Liver (tissue), 9 donors: ENCODE results near the gene AAK1. TPM values are rescaled to one million over a fixed set of nuclear protein-coding genes. Genes with fewer than 3 reads are reported as not detected.

Source experiments
- DNase-seq: peaks from one replicate; pipeline ENCODE4 v3.0.0-alpha.2; 2017; ENCODE audit warnings: low spot score
- H3K27ac ChIP-seq, 2 donors: one replicate each; pipeline ENCODE4 v1.7.0; 2013; ENCODE audit warnings: inconsistent platforms in 2 of 2, low read length in 2 of 2, control low read depth in 1 of 2, low read depth in 1 of 2, mild to moderate bottlenecking in 1 of 2
- H3K27me3 ChIP-seq, 4 donors: one replicate each; pipeline versions ENCODE4 v1.6.1 to v1.7.0; 2013; ENCODE audit warnings: low read length in 3 of 4, inconsistent platforms in 1 of 4, mild to moderate bottlenecking in 1 of 4, moderate library complexity in 1 of 4; ENCODE audit not compliant: control insufficient read depth in 4 of 4, insufficient read depth in 4 of 4
- H3K36me3 ChIP-seq, 4 donors: one replicate each; pipeline versions ENCODE4 v1.6.1 to v1.7.0; 2013; ENCODE audit warnings: low read length in 3 of 4, mild to moderate bottlenecking in 3 of 4, low read depth in 1 of 4, moderate library complexity in 1 of 4; ENCODE audit not compliant: control insufficient read depth in 4 of 4, insufficient read depth in 3 of 4
- H3K4me1 ChIP-seq, 4 donors: one replicate each; pipeline versions ENCODE4 v1.6.1 to v1.7.0; 2013; ENCODE audit warnings: low read length in 3 of 4, mild to moderate bottlenecking in 3 of 4, moderate library complexity in 1 of 4; ENCODE audit not compliant: control insufficient read depth in 4 of 4, insufficient read depth in 4 of 4
- H3K4me3 ChIP-seq, 3 donors: one replicate each; pipeline versions ENCODE4 v1.6.1 to v1.7.0; 2013; ENCODE audit warnings: low read length in 3 of 3, control low read depth in 1 of 3, low read depth in 1 of 3, mild to moderate bottlenecking in 1 of 3
- H3K9ac ChIP-seq, 2 donors: one replicate each; pipeline ENCODE4 v1.7.0; 2013; ENCODE audit warnings: low read length in 2 of 2, mild to moderate bottlenecking in 2 of 2, moderate library complexity in 2 of 2, control low read depth in 1 of 2, low read depth in 1 of 2
- H3K9me3 ChIP-seq, 4 donors: one replicate each; pipeline versions ENCODE4 v1.6.1 to v1.7.0; 2013; ENCODE audit warnings: low read length in 3 of 4; ENCODE audit not compliant: control insufficient read depth in 4 of 4
- ATF3 ChIP-seq: IDR thresholded peaks from 2 replicates; pipeline ENCODE4 v1.6.1; 2016; ENCODE audit warnings: antibody characterized with exemption
- FOXA1 ChIP-seq: IDR thresholded peaks from 2 replicates; pipeline ENCODE4 v1.6.1; 2016; ENCODE audit warnings: antibody characterized with exemption
- FOXA2 ChIP-seq: IDR thresholded peaks from 2 replicates; pipeline ENCODE4 v1.6.1; 2016; ENCODE audit warnings: antibody characterized with exemption
- GABPA ChIP-seq, 2 donors: IDR thresholded peaks in 1 of 2; conservative IDR thresholded peaks in 1 of 2; 2 replicates each; pipeline ENCODE4 v1.6.1; 2016; ENCODE audit warnings: antibody characterized with exemption in 2 of 2, mild to moderate bottlenecking in 1 of 2, moderate library complexity in 1 of 2
- HNF4A ChIP-seq, 2 donors: conservative IDR thresholded peaks; 2 replicates each; pipeline ENCODE4 v1.6.1; 2016; ENCODE audit warnings: antibody characterized with exemption in 2 of 2, mild to moderate bottlenecking in 2 of 2
- HNF4G ChIP-seq: IDR thresholded peaks from 2 replicates; pipeline ENCODE4 v1.6.1; 2016; ENCODE audit warnings: antibody characterized with exemption
- JUND ChIP-seq, 2 donors: IDR thresholded peaks; 2 replicates each; pipeline ENCODE4 v1.6.1; 2016; ENCODE audit warnings: antibody characterized with exemption in 2 of 2
- MAX ChIP-seq: IDR thresholded peaks from 2 replicates; pipeline ENCODE4 v1.6.1; 2016; ENCODE audit warnings: antibody characterized with exemption
- NR2F2 ChIP-seq: IDR thresholded peaks from 2 replicates; pipeline ENCODE4 v1.6.1; 2016; ENCODE audit warnings: antibody characterized with exemption
- RAD21 ChIP-seq, 2 donors: IDR thresholded peaks; 2 replicates each; pipeline ENCODE4 v1.6.1; 2016; ENCODE audit warnings: antibody characterized with exemption in 2 of 2, mild to moderate bottlenecking in 2 of 2
- RXRA ChIP-seq, 2 donors: IDR thresholded peaks; 2 replicates each; pipeline ENCODE4 v1.6.1; 2017 to 2018; ENCODE audit warnings: antibody characterized with exemption in 2 of 2, mild to moderate bottlenecking in 1 of 2
- SP1 ChIP-seq: IDR thresholded peaks from 2 replicates; pipeline ENCODE4 v1.6.1; 2018; ENCODE audit warnings: antibody characterized with exemption, mild to moderate bottlenecking
- TAF1 ChIP-seq: conservative IDR thresholded peaks from 2 replicates; pipeline ENCODE4 v1.6.1; 2016; ENCODE audit warnings: antibody characterized with exemption, mild to moderate bottlenecking
- YY1 ChIP-seq: IDR thresholded peaks from 2 replicates; pipeline ENCODE4 v1.6.1; 2016; ENCODE audit warnings: antibody characterized with exemption, mild to moderate bottlenecking
- ZBTB33 ChIP-seq: IDR thresholded peaks from 2 replicates; pipeline ENCODE4 v1.6.1; 2016; ENCODE audit warnings: antibody characterized with exemption
- WGBS: extraction: QIAGEN DNeasy Blood & Tissue Kit; methylation state at CpG from one replicate; pipeline ENCODE4 v1.1.7; 2013; 5-methylcytosine and 5-hydroxymethylcytosine counted together
- polyA plus RNA-seq, 2 donors: library from polyadenylated mRNA; stranded (reverse) in 1 of 2; unstranded in 1 of 2; fragments of 200-250 nt in 1 of 2; fragments of >200 nt in 1 of 2; fragmentation: Nextera tagmentation in 1 of 2; extraction: Ambion mirVana in 1 of 2; gene quantifications; one replicate each; pipeline versions ENCODE4 v1.2.1 to v1.2.3, GENCODE V29; 2013 to 2015
- total RNA-seq, 2 donors: library from RNA; depleted of rRNA; stranded (reverse); fragments of >200 nt; gene quantifications; one replicate each; pipeline ENCODE4 v1.2.3, GENCODE V29; 2014
- donor health status: healthy.
- donor health status: healthy.
- donor health status: healthy.
- donor health status: healthy.
- donor health status: healthy.

Gene AAK1
- total and polyA plus RNA-seq, 4 donors: 3.9 to 14.3 (median 11.3) TPM

- H3K9ac ChIP-seq: no peak overlapping the region
- no peaks in the 10 kb centered on the region for H3K27me3 ChIP-seq
- no peak for DNase-seq
- WGBS: 96% methylated on average over 5 of the region's 5 CpGs
- H3K36me3 ChIP-seq: no peaks in the 10 kb centered on the region
- H3K9me3 ChIP-seq: no peaks in the 10 kb centered on the region
- H3K27ac ChIP-seq: no peak overlapping the region
- peaks cover 0 to 9% (median 0%) of the 10 kb centered on the region in 4 donors for H3K4me1 ChIP-seq
- no peak for TF ChIP-seq NR2F2
- TF ChIP-seq HNF4A (conservative IDR thresholded peaks at IDR 0.05): no peak
- TF ChIP-seq SP1: no peak
- no peak for TF ChIP-seq FOXA1
- no peak for TF ChIP-seq ZBTB33
- no peak for TF ChIP-seq HNF4G
- no peak for TF ChIP-seq MAX
- TF ChIP-seq TAF1: no peak
- no peak overlapping the region for H3K4me3 ChIP-seq
Measured at GRCh38 chr2:69686813-69687212, 43.3 kb upstream of the AAK1 start.

GRCh38 chr2:69685321-69686048 lies 41.9 kb upstream of the AAK1 start:
- no peak for DNase-seq
- H3K27ac ChIP-seq: no peak overlapping the region
- TF ChIP-seq FOXA2: peak; percentile 9
- TF ChIP-seq SP1: peak; percentile 38
- peak in 1 of 2 donors; percentile 59 for TF ChIP-seq JUND (IDR thresholded peaks at IDR 0.05)
- peak; percentile 40 to 45 for TF ChIP-seq HNF4A (conservative IDR thresholded peaks at IDR 0.05)
- peak; percentile 7 to 39 for TF ChIP-seq RXRA (IDR thresholded peaks at IDR 0.05)
- peak in 1 of 2 donors; percentile 28 for TF ChIP-seq RAD21 (IDR thresholded peaks at IDR 0.05)
- no peak for TF ChIP-seq YY1
- no peak for TF ChIP-seq ATF3
- 57% methylated on average over 5 of the region's 5 CpGs for WGBS
- no peaks in the 10 kb centered on the region for H3K27me3 ChIP-seq
- no peak overlapping the region for H3K4me3 ChIP-seq
- H3K36me3 ChIP-seq: no peaks in the 10 kb centered on the region
- no peaks in the 10 kb centered on the region for H3K9me3 ChIP-seq
- H3K4me1 ChIP-seq: peaks cover 0 to 9% (median 0%) of the 10 kb centered on the region in 4 donors
- no peak overlapping the region for H3K9ac ChIP-seq

- no peaks in the 10 kb centered on the region for H3K9me3 ChIP-seq
- WGBS: 70% methylated on average over 5 of the region's 5 CpGs
- no peak for DNase-seq
- peak overlapping the region; percentile 13 to 28 for H3K27ac ChIP-seq
- no peak overlapping the region for H3K4me3 ChIP-seq
- no peaks in the 10 kb centered on the region for H3K27me3 ChIP-seq
- no peaks in the 10 kb centered on the region for H3K36me3 ChIP-seq
- no peak overlapping the region for H3K9ac ChIP-seq
- peaks cover 0 to 9% (median 0%) of the 10 kb centered on the region in 4 donors for H3K4me1 ChIP-seq
- TF ChIP-seq MAX: no peak
- TF ChIP-seq GABPA (IDR thresholded peaks at IDR 0.05 in 1 of 2, conservative IDR thresholded peaks at IDR 0.05 in 1 of 2): peak in 1 of 2 donors; percentile 21
- no peak for TF ChIP-seq FOXA2
- TF ChIP-seq JUND (IDR thresholded peaks at IDR 0.05): peak in 1 of 2 donors; percentile 47
Measured at GRCh38 chr2:69683170-69683971, 39.8 kb upstream of the AAK1 start.
